HG03045 (cell line): ENCODE measurements around the gene ZNF593.

Source experiments
- ATAC-seq: cut with Tn5 transposase; IDR thresholded peaks from one replicate; pipeline ENCODE4 v1.9.1; 2021; ENCODE audit warnings: mild to moderate bottlenecking, moderate library complexity; ENCODE audit not compliant: unreplicated experiment

The ZNF593 gene

DNA sequence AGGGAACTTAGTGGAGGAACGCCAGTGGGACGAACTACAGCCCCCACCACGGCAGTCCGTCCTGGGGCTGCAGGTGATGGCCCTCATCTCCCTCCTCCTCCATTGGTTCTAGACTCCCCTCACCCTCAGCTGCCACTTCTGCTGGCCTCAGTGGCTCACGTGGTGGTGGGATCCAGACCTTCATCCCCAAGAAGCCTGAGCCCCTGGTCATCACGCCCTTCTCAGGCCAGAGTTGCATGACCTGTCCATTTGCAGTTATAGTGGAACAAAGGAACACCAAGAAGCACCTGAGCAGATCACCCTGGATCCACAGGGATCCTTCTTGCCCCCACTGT is 23.8 kb upstream of the ZNF593 start:
- ATAC-seq: no peak

DNA sequence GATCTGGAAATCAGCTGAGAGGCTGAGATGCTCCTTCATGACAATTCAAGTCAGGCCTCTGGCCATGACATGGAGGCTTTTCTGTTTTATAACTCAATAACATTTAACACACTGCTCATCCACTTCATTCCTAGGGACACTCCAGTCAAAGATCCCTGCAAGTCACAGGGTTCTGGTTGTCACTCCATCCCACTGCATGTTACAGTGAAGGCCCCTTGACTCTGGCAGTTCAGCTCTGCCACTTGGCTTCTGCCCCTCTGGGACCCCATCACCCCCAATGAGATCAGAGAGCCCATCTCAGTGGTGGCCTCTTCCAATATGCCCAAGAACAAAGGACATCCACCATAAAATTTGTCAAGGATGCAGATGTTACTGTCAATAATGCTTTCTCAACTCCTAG is 20.8 kb upstream of the ZNF593 start:
- ATAC-seq: no peak

DNA sequence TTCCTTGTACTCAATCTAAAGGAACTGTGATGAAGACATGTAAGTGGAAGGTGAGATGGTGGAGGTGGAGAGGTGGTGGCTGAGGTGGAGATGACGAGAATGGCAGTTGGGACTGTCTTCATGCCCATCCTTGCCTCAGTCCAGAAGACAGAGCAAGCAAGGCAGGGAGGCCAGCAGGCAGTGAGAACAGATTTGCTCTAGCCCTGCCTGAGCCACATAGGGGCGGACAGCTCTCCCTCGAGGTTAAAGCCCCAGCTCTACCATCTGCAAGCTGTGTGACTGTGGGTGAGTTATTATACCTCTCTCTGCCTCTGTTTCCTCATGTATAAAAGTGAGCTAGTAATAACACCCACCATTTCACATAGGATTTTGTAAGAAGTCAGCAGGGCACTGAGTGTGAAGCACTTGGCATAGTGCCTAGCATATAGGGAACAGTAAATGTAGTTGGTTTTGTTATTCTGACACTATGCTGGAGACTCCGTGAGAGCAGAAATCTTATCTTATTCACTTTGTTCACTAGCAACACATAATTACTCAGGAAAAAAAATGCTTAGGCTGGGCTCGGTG is 15.7 kb upstream of the ZNF593 start:
- no peak for ATAC-seq

DNA sequence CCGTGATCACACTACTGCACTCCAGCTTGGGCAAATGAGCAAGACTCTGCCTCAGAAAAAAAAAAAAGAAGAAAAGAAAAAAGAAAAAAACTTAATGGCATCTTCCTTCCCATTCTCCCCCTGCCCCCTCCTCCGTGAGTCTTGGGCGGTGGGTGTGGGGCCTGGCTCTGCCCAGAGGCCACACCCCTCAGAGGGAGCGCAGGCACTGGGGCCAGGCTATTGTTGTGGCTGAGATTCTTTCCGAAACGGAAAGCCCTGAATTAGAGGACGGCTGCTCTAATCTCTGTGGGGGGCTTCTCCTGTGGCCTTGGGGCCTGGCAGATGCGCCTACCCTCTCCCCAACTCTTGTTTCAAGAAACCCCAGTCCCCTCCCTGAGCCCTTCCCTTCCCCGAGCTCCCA is 15.0 kb upstream of the ZNF593 start:
- no peak for ATAC-seq

DNA sequence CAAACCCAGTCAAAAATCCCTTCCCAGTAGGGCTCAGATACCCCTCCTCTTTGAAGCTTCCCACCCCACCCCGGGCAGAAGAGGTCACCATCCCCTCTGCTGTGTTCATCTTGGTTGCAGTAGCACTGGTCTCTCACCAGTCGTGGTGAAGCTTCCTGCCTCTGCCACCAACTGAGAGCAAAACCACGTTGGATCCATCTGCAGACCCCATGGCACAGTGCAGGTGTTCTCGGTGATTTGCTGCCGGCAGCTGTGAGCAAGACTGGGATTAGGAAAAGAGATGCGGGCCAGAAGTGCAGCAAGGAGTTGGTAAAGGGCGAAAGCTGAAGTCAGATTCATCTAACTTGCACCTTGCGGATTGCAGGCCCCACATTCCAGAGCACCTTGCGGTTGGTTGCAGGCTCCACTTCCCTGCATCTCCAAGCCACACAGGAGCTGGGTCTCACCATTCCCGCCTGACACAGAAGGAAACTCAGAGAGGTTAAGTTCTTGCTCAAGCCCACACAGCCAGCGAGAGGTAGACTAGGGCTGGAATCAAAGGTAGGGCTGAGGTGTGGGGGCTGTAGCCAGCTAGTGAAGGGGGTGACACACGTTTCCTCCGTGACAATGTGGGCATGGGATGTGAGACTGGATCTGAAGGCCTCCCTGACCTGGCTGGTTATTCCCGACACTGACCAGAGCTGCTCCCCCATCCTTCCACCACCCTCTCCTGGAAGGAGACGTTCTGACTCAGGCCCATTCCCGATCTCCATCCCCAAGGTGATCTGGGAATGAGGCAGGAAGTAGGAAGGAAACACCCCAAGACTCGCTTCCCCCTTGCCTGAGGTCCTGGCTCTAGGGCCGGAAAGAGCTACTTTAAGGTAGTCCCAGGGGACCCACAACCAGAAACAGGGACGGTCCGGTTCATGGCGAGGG is 14.1 kb upstream of the ZNF593 start:
- no peak for ATAC-seq

DNA sequence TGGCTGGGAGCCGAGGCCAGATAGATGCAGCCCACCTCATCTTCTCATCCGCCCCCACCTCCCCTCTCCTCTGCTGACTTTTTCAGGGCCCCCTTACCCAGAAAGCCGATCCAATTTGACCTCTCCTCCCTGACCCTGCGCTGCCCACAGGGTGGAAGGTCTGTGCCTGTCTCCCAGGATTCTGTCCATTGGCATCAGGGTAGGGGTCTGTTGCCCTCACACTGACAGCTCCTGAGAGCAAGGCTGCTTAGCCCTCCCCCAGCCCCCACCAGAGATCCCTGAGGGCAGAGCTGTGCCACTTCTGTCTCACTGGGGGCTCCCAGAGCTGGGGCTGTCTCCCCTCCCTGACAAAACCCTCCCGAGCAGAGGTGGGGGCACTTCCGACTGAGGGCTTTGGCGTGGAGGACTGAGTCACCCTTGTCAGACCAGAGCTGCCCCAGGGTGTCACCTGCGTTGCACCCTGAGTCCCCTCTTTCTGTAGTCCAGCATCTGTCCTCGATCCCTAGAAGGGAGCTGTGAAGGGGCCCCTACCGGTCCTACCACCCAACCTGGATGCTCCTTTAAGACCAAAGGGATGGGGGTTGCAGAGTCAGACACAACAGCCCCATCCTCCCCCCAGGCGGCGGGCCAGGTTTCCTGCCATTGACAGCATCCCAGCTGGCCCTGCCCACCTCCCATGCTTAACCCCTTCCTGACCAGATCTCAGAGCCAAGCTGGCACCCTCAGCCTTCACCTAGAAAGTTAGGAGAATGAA is 13.2 kb upstream of the ZNF593 start:
- ATAC-seq: no peak

DNA sequence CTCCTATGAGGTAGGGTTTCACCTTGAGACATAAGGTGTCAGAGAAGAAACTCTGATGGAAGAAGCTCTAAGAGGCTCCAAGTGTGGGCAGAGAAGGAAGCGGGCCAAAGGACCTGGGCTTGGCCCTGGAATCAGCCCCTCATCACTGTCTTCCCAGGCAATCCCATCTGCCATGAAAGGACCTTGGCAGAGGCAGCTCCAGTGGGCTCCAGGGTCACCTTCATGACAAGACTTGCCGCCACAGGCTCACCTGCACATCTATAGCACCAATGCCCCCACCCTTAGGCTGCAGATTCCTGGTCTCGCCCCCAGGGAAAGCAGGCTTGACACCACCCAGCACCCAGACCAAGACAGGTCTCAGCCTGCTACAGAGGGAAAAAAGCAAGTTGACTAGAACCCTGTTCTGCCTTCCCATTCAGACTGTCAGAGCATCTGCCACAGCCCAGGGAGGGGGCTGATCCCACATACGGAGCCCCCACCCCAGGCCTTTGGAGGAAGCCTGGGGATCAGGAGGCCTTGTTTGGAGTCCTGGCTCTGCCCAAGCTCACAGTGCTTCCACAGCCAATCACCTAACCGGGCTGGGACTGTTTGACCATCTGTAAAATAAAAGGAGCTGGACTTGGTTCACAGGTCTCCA is 11.3 kb upstream of the ZNF593 start:
- ATAC-seq: no peak

DNA sequence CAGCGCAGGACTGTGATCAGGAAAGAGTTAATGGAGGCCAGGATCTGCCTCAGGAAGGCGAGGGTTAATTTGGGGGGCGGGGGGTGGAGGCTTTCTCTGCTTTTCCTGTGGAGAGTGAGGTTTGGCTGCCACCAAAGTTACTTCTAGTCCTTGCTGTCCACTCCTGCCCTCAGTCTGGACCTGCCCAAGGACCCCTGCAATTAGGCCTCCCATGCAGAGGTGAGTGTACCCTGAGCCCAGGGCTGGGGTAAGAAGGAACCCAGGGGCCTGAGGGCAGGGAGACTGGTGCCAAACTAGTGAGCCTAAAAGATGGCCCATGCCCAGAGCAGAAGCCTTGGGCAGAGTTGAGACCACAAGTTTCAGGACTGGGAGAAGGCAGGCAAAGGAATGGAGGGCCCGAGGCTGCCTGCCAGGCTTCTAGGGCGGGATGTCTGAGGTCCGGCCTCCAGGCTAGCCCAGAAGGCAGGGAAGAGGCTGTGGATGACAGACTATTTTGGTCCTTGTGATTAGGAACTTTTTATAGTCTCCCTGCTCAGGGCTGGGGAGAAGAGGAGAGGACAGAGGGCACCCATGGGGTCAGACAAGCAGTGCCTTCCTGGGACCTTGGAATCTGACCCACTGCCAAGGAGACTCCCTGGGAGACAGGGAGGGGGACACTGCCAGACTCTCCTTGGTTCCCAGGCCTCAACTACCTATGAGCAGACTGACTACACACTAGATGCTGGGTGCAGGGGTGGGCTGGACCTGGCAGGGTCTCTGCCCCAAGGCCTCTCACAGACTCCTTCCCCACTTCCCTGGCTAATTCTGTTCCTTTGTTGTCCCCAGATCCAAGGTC is 10.6 kb upstream of the ZNF593 start, which contains the start of gene FAM110D:
Gene FAM110D (plus strand): TSS at position 172 of the 835 bp plus-strand sequence. CDS start 2,213 bp downstream, outside the sequence.
- ATAC-seq: no peak

DNA sequence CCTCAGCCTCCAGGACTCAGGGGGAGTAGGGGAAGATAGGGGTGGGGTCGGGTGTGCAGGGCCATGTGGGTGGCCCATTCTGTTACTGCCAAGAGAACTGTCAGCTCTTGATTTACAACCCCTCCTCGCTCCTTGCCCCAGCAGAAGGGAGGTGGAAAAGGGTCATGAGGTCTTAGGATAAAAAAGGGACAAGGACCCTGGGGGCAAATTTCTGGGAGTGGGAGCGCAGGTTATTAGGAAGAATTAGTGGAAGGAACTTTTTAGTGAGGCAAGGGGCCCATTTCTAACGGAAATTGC is 10.0 kb upstream of the ZNF593 start:
- no peak for ATAC-seq

DNA sequence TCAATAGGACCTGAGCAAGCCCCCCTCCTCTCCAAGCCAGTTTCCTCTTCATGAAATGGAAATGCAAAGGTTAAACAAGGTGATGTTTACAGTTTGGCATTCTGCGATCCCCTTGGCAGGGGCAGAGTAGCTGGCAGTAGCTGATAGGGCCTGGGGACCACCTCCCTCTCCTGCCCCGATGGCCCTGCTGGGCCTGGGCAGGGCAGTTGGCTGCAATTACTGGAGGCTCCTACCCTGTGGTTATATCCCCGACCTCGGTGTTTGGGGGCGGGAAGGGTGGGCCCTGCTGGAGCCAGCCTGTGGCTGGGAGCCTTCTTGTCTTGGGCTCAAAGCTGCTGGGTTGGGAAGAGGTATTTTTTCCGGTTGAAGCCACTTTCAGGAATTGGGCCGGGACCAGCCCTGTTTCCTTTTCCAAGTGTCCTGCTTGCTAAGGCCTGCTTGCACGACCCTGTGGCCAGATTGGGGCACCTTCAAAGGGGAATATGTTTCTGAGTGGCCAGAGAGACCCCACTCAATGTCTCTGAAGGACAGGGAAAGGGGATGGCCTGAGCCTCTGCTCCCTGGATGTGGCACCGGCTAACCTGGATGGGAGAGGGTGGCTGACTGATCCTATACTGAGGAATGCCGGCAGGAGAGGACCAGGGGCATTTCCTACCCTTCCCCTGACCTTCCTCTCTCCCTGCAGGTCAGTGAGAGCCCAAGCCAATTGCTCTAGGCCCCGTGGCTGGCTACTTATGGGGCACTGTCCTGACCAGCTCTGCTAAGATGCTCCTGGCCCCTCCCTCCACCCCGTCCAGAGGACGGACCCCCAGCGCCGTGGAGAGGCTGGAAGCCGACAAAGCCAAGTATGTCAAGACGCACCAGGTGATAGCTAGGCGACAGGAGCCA is 8.9 kb upstream of the ZNF593 start:
- no peak for ATAC-seq

DNA sequence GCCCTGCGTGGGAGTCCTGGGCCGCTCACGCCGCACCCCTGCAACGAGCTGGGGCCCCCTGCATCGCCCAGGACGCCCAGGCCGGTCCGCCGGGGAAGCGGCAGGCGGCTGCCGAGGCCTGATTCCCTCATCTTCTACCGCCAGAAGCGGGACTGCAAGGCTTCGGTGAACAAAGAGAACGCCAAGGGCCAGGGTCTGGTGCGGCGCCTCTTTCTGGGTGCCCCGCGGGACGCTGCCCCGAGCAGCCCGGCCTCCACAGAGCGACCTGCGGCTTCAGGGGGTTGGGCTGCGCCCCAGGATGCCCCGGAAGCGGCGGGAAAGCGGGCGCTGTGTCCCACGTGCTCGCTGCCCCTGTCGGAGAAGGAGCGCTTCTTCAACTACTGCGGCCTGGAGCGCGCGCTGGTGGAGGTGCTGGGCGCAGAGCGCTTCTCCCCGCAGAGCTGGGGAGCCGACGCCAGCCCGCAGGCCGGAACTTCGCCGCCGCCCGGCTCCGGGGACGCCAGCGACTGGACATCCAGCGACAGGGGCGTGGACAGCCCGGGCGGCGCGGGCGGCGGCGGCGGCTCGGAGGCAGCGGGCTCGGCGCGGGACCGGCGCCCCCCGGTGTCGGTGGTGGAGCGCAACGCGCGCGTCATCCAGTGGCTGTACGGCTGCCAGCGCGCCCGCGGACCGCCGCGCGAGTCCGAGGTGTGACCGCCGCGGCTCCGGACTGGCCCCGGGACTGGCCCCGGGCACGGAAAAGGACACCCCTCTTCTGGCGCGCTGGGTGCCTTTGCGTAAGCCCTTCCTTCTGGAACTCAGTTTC is 8.1 kb upstream of the ZNF593 start:
- ATAC-seq: no peak

DNA sequence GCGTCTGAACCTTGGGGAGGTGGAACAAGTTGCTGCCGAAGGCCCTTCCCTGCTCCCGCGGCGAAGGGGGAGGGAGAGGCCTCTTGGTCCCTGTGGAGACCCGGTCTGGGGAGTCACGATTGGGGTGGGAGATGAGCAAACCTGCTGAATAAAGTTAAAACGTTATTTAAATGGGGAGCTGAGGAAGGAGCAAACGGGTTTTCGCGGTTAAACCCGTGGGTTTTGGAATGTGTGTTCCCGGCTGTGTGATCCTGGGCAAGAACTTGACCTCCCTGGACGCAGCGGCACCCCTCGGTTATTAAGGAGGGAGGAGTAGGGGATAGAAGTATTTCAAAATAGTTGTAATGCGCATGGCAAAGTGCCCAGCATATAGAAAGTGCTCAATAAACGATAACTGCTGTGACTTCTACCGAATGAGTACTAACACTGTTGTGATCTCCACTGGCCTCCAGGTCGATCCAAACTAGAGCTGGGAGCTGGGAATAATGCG is 7.4 kb upstream of the ZNF593 start:
- ATAC-seq: no peak

DNA sequence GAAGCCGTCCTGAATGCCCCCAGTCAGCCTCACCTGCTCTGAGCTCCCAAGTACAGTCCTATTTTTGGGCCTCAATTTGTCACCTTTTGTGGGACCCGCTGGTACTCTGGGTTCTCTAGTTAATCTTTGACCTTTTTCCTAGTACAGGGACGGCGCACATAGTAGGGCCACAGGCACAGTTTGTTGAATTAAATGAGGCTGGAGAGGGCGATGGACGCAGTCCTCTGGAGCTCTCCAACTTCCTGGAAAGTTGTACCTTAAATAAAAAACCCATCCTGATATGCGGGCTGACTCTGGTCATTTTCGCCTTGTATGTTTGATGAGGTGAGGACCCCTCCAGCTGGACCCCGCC is 6.0 kb upstream of the ZNF593 start:
- no peak for ATAC-seq

DNA sequence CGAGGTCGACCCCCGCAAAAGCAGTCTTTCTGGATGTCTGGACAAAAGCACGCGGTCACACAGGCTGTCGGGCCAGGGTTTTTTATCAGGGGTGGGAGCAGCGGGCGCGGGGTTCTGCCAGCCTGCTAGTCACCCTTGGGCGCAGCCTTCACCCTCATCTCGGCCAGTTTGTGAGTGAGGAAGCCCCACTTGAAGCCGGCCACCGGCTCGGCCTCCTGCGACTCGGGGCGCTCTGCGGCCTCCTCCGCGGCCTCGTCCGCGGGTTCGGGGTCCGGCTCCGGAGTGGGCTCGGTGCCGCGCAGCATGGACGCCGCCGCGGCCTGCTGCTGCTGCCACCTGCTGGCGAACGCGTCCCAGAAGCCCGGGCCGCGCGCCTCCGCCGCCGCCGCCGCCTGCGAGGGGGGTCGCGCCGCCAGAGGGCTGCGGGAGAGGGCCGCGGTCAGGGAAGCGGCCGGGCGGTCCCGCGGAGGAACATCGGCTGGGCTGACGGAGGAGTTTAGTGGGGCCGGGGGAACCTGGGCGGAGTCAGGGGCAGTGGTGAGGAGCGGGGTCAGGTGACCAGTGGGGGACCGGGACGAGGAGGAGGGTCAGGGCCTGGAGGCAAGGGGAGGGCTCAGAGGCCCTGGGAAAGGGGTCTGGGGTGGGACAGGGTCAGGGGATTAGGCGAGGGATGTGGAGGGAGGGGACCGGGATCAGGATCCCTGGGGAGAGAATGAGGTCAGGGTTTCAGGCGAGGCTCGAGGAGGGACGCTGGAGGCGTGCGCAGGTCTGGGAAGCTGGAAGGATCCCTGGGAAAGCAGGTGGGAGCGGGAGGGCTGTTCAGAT is 5.5 kb upstream of the ZNF593 start:
- ATAC-seq: no peak

DNA sequence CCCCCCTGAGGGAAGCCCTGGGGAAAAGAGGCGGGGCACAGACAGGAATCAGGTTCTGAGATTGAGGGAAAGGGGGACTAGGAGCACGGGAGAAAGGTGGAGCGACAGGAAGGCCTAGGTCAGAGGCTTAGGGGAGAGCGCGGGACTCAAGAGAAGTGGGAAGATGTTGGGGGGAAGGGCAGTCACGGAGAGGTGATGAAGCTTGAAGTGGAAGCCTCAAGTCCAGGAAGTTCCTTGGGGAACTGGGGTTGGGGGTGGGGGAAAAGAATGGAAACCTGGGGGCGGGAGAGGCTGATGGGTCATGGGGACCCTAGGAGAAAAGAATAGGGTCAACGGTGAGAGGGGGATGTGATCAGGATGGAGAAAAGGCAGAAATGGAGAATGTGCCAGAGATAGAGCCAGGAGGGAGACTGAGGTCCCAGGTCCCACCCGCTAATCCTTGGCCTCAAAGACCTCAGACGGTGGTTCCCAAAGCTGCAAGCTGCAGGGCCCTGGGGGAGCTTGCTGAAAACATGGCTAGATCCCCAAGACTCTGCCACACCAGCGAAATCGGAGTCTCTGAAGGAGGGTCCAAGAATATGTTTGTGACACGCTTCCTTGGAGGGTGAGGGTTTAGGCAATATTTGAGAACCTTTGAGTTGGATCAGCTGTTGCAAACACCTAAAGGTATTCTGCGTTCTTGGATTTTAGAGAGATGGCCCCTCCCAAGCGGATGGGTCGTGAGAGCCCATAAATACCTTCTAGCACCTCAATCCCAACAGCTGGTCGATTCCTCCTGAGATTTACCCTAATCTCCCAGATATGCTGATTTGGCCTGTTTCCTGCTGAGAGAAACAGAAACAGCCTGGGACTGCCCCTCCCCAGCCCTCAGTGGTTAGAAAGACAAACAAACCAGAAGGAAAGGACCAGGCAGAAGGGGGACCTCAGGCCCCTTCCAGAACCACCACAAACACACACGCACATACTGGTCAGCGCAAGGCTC is 4.6 kb upstream of the ZNF593 start:
- ATAC-seq: no peak

DNA sequence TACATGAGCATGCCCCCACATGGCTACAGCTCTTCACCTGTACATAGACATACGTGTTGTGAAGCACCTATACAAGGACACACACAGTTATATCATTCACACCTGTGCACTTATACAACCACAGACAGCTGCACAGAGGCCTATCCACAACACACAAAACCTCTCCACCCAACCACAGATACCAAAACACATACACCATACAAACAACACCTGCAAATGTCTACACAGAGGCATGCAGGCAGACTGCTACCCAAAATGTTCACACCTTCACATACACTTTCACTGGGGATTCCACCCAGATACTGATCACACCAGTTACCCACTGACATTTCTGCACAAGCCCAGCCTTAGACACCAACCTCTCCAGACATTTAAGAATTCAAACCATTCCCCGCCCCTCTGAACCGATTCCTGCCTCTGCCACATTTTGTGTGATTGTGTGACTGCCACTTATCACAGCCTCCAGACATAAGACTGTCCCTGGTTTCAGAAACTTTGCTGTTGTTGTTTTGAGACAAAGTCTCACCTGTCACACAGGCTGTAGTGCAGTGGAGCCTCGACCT is 2.9 kb upstream of the ZNF593 start:
- ATAC-seq: no peak
